ENCODE data around the gene BTNL8.

Gene BTNL8
- 0 reads per million in 3 experiments for total RNA-seq

DNA sequence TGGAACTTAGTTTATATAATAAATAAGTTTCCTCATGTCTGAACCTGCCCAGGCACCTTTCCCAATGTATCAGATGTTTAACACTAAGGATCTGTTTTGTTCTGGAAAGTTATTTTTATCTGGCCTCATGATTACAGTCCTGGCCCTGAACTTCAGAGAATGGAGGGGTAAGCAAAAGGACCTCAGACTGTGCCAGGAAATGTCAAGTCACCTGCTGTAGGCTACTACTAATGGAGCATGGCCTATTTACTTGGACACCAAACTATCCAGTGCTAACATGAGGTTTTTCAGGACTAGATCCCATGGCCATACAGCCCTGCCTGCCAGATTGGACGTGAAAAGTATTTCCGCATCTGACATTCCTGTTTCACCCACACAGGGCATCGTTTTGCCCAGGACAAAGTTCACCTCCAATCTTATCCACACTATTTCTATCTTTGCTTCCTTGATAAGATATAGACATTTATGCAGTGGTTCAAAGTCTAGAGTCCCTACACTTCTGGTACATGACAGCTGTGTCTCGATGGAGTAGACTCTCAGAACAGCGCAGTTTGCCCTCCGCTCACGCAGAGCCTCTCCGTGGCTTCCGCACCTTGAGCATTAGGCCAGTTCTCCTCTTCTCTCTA is at the start of gene BTNL8:
TSS of gene BTNL8 (plus strand) at position 539 of the 626 bp plus-strand sequence. CDS start 152 bp downstream, outside the sequence.
- DNase-seq: no peak

- DNase-seq: no peak
These were observed 49.1 kb upstream of the BTNL8 start for GRCh38 chr5:180849827-180850226.

DNA sequence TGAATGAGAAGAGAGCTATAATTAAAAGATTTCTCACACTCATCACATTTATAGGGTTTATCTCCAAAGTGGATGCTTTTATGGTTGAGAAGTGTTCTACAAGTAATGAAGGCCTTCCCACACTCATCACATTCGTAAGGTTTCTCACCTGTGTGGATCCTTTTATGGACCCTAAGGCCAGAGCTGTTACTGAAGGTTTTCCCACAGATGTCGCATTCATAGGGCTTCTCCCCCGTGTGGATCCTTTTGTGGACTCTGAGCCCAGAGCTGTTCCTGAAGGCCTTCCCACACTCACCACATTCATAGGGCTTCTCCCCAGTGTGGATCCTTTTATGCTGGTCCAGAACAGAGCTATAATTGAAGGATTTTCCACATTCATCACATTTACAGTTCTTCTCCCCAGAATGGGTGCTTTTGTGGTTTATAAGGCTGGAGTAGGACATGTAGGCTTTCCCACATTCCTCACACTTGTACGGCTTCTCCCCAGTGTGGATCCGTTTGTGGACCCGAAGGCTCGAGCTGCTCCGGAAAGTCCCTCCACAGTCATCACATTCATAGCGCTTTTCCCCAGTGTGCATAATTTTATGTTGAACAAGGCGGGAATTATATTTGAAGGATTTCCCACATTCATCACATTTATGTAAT is 48.4 kb upstream of the BTNL8 start:
- DNase-seq: no peak

GRCh38 chr5:180852495-180852894 is 46.5 kb upstream of the BTNL8 start:
- no peak for DNase-seq

- no peak for DNase-seq
These were observed 45.7 kb upstream of the BTNL8 start for GRCh38 chr5:180853121-180853847.

- no peak for DNase-seq
These were observed 45.1 kb upstream of the BTNL8 start for GRCh38 chr5:180853848-180854176.

GRCh38 chr5:180858586-180858985 is 40.4 kb upstream of the BTNL8 start:
- DNase-seq: no peak

DNA sequence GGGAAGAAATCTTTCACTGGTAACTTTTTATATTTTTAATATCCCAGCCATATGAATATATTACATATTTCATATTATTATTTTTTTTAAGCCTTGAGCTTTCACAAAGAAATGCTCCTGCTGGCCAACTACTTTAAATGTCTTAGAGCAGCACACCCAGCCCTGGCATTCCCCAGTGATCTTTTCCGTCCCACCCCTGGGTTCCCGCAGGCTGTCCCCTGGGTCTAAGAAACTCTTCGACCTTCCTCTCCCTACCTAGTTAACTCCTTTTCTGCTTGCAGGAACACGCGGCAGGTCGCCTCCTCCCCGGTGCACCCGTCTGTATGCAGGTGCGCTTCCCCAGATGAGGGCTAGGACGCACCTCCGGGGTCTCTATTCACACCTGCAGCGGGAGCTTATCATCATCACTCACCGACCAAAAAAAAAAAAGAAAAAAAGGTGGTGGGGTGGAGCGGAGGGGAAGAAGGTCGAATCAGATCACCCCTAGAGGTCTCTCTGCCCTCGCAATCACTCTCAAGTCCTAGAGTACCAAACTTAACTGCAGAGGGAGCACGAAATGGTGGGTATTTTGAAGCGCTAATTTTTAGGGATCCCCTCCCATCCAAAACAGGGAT is 38.6 kb upstream of the BTNL8 start:
- peak; percentile 75 for DNase-seq

DNA sequence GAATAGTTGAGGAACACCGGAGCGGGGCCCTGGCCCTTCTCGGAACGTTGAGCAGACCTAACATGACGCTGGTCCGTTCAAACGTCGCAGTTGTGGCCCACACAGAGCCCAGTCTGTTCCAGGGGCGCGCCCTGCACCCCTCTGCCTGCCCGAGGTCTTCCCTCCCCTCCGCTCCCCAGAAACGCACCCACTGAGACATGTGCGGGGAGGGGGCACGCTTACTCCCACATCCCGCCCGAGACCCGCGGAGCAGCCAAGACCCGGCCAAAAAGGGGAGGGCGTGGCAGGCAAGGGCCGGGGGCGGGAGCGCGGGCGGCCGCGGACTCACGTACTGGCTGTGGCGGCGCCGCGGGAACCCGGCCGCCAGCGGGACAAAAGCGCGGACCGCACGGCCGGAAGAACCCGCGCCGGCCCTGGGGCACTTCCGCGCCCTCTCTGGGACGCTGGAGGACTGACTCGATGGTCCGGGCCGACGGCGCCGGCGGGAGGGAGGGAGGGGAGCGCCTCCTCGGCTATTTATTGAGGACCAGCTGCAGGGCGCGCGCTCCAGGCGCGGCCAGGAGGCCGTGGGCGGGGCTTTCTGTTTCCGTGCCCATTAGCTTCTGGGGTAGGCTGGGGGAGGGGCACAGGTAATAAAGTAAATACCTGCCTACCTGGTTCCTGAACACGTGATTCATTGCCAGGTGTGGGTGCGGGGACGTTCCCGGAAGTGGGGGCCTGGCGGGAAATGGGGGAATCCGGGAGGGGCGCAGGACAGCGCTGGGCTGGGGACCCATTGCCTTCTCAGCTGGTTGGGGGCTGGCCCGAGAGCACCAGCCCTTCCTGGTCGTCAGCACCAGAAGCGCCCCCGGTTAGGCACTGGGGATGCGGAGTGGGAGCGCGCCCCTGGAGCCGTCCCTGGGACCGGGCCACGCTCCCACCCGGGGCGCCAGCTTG is 37.8 kb upstream of the BTNL8 start, which contains the start of gene ZFP62:
TSS of gene ZFP62 (minus strand) at position 390 of the 936 bp plus-strand sequence. CDS start at position 333, 57 bp downstream.
- peak; percentile 80 for DNase-seq

GRCh38 chr5:180862645-180863044 is 36.3 kb upstream of the BTNL8 start:
- no peak for DNase-seq

DNA sequence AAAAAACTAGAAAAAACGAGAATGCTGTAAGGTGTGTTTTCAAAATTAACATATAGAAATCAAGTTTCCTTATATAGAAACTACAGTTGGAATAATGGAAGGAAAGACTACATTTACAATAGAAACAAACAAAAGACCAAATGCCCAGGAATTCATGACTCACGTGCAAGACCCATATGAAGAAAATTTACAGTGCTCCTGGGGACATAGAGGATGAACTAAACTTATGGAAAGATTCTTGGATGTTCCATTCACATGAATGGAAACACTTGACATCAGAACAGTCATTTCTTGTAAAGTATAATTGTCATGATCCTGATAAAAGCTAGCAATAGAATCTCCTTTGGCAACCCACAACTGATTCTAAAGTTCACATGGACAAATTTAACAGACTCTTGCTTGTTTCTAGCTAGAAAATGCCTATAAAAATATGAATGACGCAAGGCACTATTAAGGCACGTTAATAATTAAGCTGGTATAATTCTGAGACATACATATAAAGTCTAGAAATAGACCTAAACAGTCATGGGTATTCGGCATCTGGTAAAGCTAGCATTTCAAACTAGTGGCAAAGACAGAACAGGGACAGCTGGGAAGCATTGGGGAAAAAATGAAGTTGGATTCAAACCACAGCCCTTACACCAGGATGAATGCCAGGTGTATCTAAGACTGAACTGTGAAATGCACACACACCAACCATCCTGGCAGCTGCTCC is 32.8 kb upstream of the BTNL8 start:
- DNase-seq: no peak

DNA sequence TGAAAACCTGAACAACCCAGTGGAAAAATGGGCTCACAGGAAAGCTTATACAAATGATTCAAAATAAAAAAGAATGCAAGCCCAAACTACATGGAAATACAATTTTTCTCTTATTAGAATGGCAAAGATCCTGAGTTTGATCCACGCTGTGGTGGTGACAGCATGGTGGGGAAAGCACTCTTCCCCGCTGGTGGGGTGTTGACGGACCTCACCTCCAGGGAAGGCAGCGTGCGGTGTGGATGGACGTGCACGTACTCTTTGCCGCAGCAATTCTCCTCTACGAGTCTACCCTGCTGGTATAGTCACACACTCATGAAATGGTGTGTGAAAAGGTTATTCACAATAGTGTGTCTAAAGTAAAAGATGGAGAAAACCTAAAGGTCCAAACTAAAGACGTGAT is 32.0 kb upstream of the BTNL8 start:
- DNase-seq: no peak

DNA sequence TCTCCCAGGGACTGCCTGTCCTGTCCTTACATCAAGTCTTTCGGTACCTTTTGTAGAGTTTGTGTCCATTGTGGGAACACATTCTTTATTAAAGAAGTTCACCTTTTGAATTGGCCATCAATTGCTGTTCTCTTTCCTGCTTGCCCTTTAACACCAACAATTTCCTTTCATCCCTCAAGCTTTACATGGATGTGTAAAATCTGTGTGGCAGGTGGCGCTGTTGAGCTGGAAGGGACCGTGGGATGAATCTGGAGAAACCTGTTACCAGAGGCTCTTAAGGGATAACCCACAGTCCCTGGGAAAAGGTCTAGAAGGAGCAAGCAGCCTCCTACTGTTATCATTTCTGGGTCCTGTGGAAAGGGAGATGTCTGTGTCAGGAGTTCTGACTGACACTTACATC is 30.0 kb upstream of the BTNL8 start:
- DNase-seq: peak; percentile 36

DNA sequence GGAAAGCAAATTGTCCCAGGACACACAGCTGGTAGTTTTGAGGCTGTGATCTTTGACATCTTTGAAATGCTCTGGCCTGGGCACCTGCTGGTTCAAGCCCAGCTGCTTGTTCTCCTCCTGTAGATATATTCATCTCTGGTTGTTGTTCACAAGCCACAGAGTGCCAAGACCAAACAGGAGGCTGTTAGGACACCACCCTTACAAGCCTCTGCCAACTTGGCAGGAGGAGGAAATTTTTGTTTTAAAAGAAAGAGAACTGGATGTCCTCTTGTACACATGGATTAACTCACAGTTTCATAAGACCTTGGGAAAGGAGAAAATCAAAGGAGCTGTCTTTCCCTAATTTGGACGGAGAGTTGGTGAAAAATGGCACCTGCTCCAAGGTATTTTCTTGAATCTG is 29.4 kb upstream of the BTNL8 start:
- no peak for DNase-seq

DNA sequence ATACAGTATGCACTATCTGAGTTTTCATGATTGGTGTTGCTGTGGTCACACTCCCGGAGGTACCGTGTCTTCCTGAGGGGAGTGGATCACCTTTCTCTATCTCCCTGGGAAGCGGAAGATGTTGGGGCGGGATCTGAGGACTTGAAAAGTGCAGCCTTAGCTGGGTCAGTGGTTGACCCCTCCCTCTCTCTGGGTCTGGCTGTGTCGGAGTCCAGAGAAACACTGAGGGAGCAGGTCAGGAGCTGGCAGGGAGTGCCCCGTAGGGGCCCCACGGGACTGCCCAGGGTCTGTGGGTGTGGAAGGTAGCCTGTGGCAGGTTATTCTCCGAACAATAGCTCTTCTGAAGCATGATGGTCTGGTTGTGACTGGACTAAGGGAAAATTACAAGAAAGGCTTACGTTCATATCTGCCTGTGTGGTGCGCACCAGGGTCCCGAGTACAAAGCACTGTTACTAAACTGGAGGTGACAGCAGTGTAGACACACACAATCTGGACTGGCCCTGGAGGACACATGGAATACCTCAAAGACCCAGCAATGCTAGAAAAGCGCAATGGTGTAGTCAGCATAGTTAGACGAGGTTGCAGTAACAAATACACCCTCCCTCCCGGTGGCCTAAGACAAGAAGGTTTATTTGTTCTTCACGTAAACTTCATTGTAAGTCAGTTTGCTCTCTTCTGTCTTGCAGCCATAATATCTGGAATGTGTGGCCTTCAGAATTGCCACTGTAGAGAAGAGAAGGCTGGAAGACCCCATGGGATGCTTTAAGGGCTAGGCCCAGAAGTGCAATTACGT is 28.5 kb upstream of the BTNL8 start:
- DNase-seq: no peak

DNA sequence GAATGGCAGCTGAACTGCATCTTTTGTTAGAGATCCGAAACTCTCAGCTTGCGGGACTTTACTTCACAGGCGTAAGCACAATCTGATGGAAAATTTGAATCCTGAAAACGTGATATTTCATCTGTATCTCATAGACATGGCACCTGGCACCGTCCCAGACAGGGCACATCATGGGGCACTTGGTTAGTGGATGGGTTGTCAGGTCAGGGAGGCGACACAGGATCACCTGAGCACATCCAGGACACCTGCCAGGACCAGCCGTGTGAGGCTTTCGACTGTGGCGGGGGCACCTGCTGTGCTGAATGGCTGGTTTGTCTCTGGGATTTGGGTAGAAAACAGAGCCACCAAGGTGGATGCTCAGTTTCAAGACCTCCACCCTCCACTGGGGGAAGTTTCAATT is 26.5 kb upstream of the BTNL8 start:
- no peak for DNase-seq

GRCh38 chr5:180873615-180874520 is 25.1 kb upstream of the BTNL8 start:
- DNase-seq: peak; percentile 30

GRCh38 chr5:180874804-180875582 is 24.0 kb upstream of the BTNL8 start:
- no peak for DNase-seq

GRCh38 chr5:180875860-180876426 is 23.0 kb upstream of the BTNL8 start:
- DNase-seq: no peak

All from central memory CD4-positive, alpha-beta T cell (primary cell).